Esophagus muscularis mucosa (tissue), 4 donors: ENCODE measurements around the gene CTTNBP2. TPM values are rescaled to one million over a fixed set of nuclear protein-coding genes. Genes with fewer than 3 reads are reported as not detected.

Experiments used
- DNase-seq: peaks from one replicate; pipeline ENCODE4 v3.0.0-alpha.2; 2017; ENCODE audit errors: extremely low spot score
- H3K27ac ChIP-seq, 4 donors: fragments of 200-600 bp; sonication (generic); replicated peaks in 1 of 4; 1 replicate in 3 of 4; 2 replicates in 1 of 4; pipeline ENCODE4 v1.5.1; 2016 to 2019; ENCODE audit warnings: mild to moderate bottlenecking in 1 of 4
- H3K27me3 ChIP-seq, 4 donors: fragments of 200-600 bp; sonication (generic); one replicate each; pipeline versions ENCODE4 v1.5.1 to v1.6.0; 2016 to 2019
- H3K36me3 ChIP-seq, 4 donors: fragments of 200-600 bp; sonication (generic); one replicate each; pipeline ENCODE4 v1.5.1; 2016 to 2019
- H3K4me1 ChIP-seq, 4 donors: fragments of 200-600 bp; sonication (generic); one replicate each; pipeline ENCODE4 v1.5.1; 2016 to 2019
- H3K4me3 ChIP-seq, 4 donors: fragments of 200-600 bp; sonication (generic); 1 replicate in 2 of 4; 2 replicates in 2 of 4; pipeline ENCODE4 v1.5.1; 2016 to 2019; ENCODE audit warnings: mild to moderate bottlenecking in 4 of 4, moderate library complexity in 1 of 4
- H3K9me3 ChIP-seq, 4 donors: fragments of 200-600 bp; sonication (generic); 1 replicate in 3 of 4; 2 replicates in 1 of 4; pipeline ENCODE4 v1.5.1; 2016 to 2019
- CTCF ChIP-seq, 3 experiments: fragments of 200-600 bp in 2 of 3; fragments of 450-650 bp in 1 of 3; sonication (generic) in 2 of 3; IDR thresholded peaks; one replicate each; pipeline ENCODE4 v1.5.1; 2017 to 2019; ENCODE audit warnings: antibody characterized with exemption in 3 of 3, mild to moderate bottlenecking in 2 of 3, moderate library complexity in 1 of 3
- EP300 ChIP-seq: sonication (generic); formaldehyde crosslinking; IDR thresholded peaks from one replicate; pipeline ENCODE4 v1.6.1; 2017; ENCODE audit warnings: antibody characterized with exemption
- POLR2A ChIP-seq: fragments of 450-650 bp; IDR thresholded peaks from one replicate; pipeline ENCODE4 v1.6.1; 2017; ENCODE audit warnings: antibody characterized with exemption, moderate library complexity, mild to moderate bottlenecking, low read depth
- POLR2AphosphoS5 ChIP-seq, 2 donors: sonication (generic); formaldehyde crosslinking; IDR thresholded peaks; one replicate each; pipeline ENCODE4 v1.6.1; 2017; ENCODE audit warnings: antibody characterized with exemption in 2 of 2
- WGBS: methylation state at CpG from one replicate; pipeline ENCODE4 v1.1.5; 2018; 5-methylcytosine and 5-hydroxymethylcytosine counted together
- intact Hi-C: fragments of 100-400 bp; cut with DNase I; formaldehyde crosslinking; loops from one replicate; pipeline ENCODE4 v1.15.1; 2023
- total RNA-seq, 4 donors: library from RNA; depleted of rRNA; stranded (reverse); fragments of >200 nt; gene quantifications; one replicate each; pipeline versions ENCODE4 v1.1.0 to v1.2.1, GENCODE V29; 2016

The CTTNBP2 gene
- total RNA-seq, 4 donors from 2014 or later: 11.6 to 23.7 (median 13.7) TPM

- H3K4me1 ChIP-seq: peaks cover 0 to 2% (median 0%) of the 10 kb centered on the region in 4 donors
- no peaks in the 10 kb centered on the region for H3K27me3 ChIP-seq
- peaks cover 0 to 35% (median 5%) of the 10 kb centered on the region in 4 donors for H3K36me3 ChIP-seq
- intact Hi-C loops: no loop called here
- no peaks in the 10 kb centered on the region for H3K9me3 ChIP-seq
- DNase-seq: no peak
- H3K4me3 ChIP-seq: no peak overlapping the region
- no peak overlapping the region for H3K27ac ChIP-seq
- WGBS: over 99% methylated on average over 6 of the region's 6 CpGs
- TF ChIP-seq POLR2A: no peak
- no peak for TF ChIP-seq EP300
- TF ChIP-seq CTCF (IDR thresholded peaks at IDR 0.05): no peak
- no peak for TF ChIP-seq POLR2AphosphoS5 (IDR thresholded peaks at IDR 0.05)
Observed at GRCh38 chr7:117857718-117858117, 15.5 kb downstream of the CTTNBP2 start.

- H3K27me3 ChIP-seq: no peaks in the 10 kb centered on the region
- DNase-seq: no peak
- intact Hi-C loops: no loop called here
- H3K36me3 ChIP-seq: peaks cover 0 to 35% (median 5%) of the 10 kb centered on the region in 4 donors
- no peak overlapping the region for H3K4me3 ChIP-seq
- TF ChIP-seq EP300 (no peak), POLR2AphosphoS5 (IDR thresholded peaks at IDR 0.05) (no peak)
- H3K4me1 ChIP-seq: no peaks in the 10 kb centered on the region
- no peak overlapping the region for H3K27ac ChIP-seq
- no peaks in the 10 kb centered on the region for H3K9me3 ChIP-seq
Observed at GRCh38 chr7:117856196-117856595, 17.0 kb downstream of the CTTNBP2 start.

- TF ChIP-seq POLR2AphosphoS5 (IDR thresholded peaks at IDR 0.05) (no peak), CTCF (IDR thresholded peaks at IDR 0.05) (no peak), POLR2A (no peak), EP300 (no peak)
- H3K36me3 ChIP-seq: peaks cover 0 to 15% (median 0%) of the 10 kb centered on the region in 4 donors
- intact Hi-C loops: no loop called here
- DNase-seq: no peak
- no peaks in the 10 kb centered on the region for H3K4me1 ChIP-seq
- no peaks in the 10 kb centered on the region for H3K9me3 ChIP-seq
- no peak overlapping the region for H3K27ac ChIP-seq
- 92% methylated on average over 1 of the region's 1 CpG for WGBS
- no peaks in the 10 kb centered on the region for H3K27me3 ChIP-seq
- no peak overlapping the region for H3K4me3 ChIP-seq
Observed at GRCh38 chr7:117854186-117854585, 19.1 kb downstream of the CTTNBP2 start.

- Histone ChIP-seq H3K27me3 (no peaks in the 10 kb centered on the region), H3K4me1 (no peaks in the 10 kb centered on the region), H3K9me3 (no peaks in the 10 kb centered on the region), H3K4me3 (no peak overlapping the region), H3K27ac (no peak overlapping the region), H3K36me3 (no peaks in the 10 kb centered on the region)
- intact Hi-C loops: no loop called here
- no peak for DNase-seq
- TF ChIP-seq POLR2A (no peak), CTCF (IDR thresholded peaks at IDR 0.05) (no peak), EP300 (no peak), POLR2AphosphoS5 (IDR thresholded peaks at IDR 0.05) (no peak)
- WGBS: 91% methylated on average over 7 of the region's 7 CpGs
Observed at GRCh38 chr7:117848941-117849340, 24.3 kb downstream of the CTTNBP2 start.

- Histone ChIP-seq H3K4me3 (no peak overlapping the region), H3K36me3 (no peaks in the 10 kb centered on the region), H3K27ac (no peak overlapping the region), H3K9me3 (no peaks in the 10 kb centered on the region), H3K27me3 (no peaks in the 10 kb centered on the region), H3K4me1 (no peaks in the 10 kb centered on the region)
- intact Hi-C loops: no loop called here
- WGBS: 87% methylated on average over 2 of the region's 2 CpGs
- no peak for DNase-seq
- TF ChIP-seq POLR2A: no peak
Observed at GRCh38 chr7:117844678-117845077, 28.6 kb downstream of the CTTNBP2 start.

GRCh38 chr7:117841611-117842010 lies 31.6 kb downstream of the CTTNBP2 start:
- H3K4me3 ChIP-seq: no peak overlapping the region
- H3K4me1 ChIP-seq: no peaks in the 10 kb centered on the region
- H3K9me3 ChIP-seq: no peaks in the 10 kb centered on the region
- H3K36me3 ChIP-seq: no peaks in the 10 kb centered on the region
- TF ChIP-seq POLR2AphosphoS5 (IDR thresholded peaks at IDR 0.05): no peak
- no peak for TF ChIP-seq POLR2A
- no peak for TF ChIP-seq CTCF (IDR thresholded peaks at IDR 0.05)
- TF ChIP-seq EP300: no peak
- no peak overlapping the region for H3K27ac ChIP-seq
- H3K27me3 ChIP-seq: no peaks in the 10 kb centered on the region
- DNase-seq: no peak
- intact Hi-C loops: no loop called here
- WGBS: 85% methylated on average over 2 of the region's 2 CpGs
